PC-9 (cell line): Measurements from ENCODE around the gene AGAP1. TPM values are rescaled to one million over a fixed set of nuclear protein-coding genes. Genes with fewer than 3 reads are reported as not detected.

ENCODE experiments used
- BruUV-seq: library from RNA; stranded (reverse); fragments of 400-500 nt; replicated peaks from 2 replicates; lab custom pipeline; 2021; lab: Mats Ljungman, UMichigan
- CTCF ChIA-PET: fragments of 300-600 bp; sonication (Branson Sonifier 250); formaldehyde crosslinking; loops from one replicate; lab custom pipeline; 2022; ENCODE audit warnings: antibody characterized with exemption; lab: Charles Lee
- POLR2A ChIA-PET: fragments of 300-600 bp; sonication (Branson Sonifier 250); formaldehyde crosslinking; loops from one replicate; lab custom pipeline; 2022; ENCODE audit warnings: antibody characterized with exemption; ENCODE audit not compliant: unreplicated experiment; lab: Charles Lee
- DNase-seq, 2 experiments: peaks; one replicate each; pipeline versions ENCODE4 v3.0.0 to v3.0.0-alpha.2; 2015 to 2022; ENCODE audit warnings: mixed read lengths in 1 of 2
- H2AFZ ChIP-seq: fragments of 200-600 bp; sonication (generic); 2 replicates; pipeline ENCODE4 v1.8.1; 2017; ENCODE audit warnings: antibody characterized with exemption
- H3F3A ChIP-seq: fragments of 200-600 bp; sonication (generic); 2 replicates; pipeline ENCODE4 v1.8.1; 2017; ENCODE audit warnings: antibody characterized with exemption, mild to moderate bottlenecking, low read depth; ENCODE audit not compliant: insufficient read depth
- H3K27ac ChIP-seq: fragments of 200-600 bp; sonication (generic); 2 replicates; pipeline ENCODE4 v1.6.1; 2016; ENCODE audit warnings: mixed run types
- H3K27me3 ChIP-seq: fragments of 200-600 bp; sonication (generic); 2 replicates; pipeline ENCODE4 v1.6.1; 2016; ENCODE audit warnings: low read depth, mixed run types; ENCODE audit not compliant: insufficient read depth
- H3K36me3 ChIP-seq: fragments of 200-600 bp; sonication (generic); 2 replicates; pipeline ENCODE4 v1.6.1; 2016; ENCODE audit warnings: low read depth, mixed run types
- H3K4me1 ChIP-seq: fragments of 200-600 bp; sonication (generic); replicated peaks from 2 replicates; pipeline ENCODE4 v1.6.1; 2016; ENCODE audit warnings: mixed run types; ENCODE audit not compliant: insufficient read depth
- H3K4me2 ChIP-seq: fragments of 200-600 bp; sonication (generic); 2 replicates; pipeline ENCODE4 v1.6.1; 2017; ENCODE audit warnings: mixed run types
- H3K4me3 ChIP-seq: fragments of 200-600 bp; sonication (generic); 2 replicates; pipeline ENCODE4 v1.6.1; 2016; ENCODE audit warnings: mixed run types
- H3K79me2 ChIP-seq: fragments of 200-600 bp; sonication (generic); 2 replicates; pipeline ENCODE4 v1.6.1; 2017; ENCODE audit warnings: low read depth, mixed run types
- H3K9me2 ChIP-seq: fragments of 200-600 bp; sonication (generic); 2 replicates; pipeline ENCODE4 v1.8.1; 2017; ENCODE audit warnings: mild to moderate bottlenecking; ENCODE audit not compliant: insufficient read depth
- H3K9me3 ChIP-seq: fragments of 200-600 bp; sonication (generic); 2 replicates; pipeline ENCODE4 v1.8.1; 2016; ENCODE audit warnings: low read depth; ENCODE audit not compliant: insufficient read depth
- H4K20me1 ChIP-seq: fragments of 200-600 bp; sonication (generic); 2 replicates; pipeline ENCODE4 v1.8.1; 2017; ENCODE audit not compliant: insufficient read depth
- CTCF ChIP-seq: fragments of 200-600 bp; sonication (generic); conservative IDR thresholded peaks from 2 replicates; pipeline ENCODE4 v1.6.1; 2017; ENCODE audit warnings: mixed run types, antibody characterized with exemption, mild to moderate bottlenecking, moderate library complexity
- EZH2 ChIP-seq: fragments of 200-600 bp; sonication (generic); IDR thresholded peaks from 2 replicates; pipeline ENCODE4 v1.8.0; 2017; ENCODE audit warnings: antibody characterized with exemption, low read depth
- intact Hi-C: fragments of 100-400 bp; cut with micrococcal nuclease; formaldehyde crosslinking; loops from one replicate; pipeline ENCODE4 v1.10.0; 2022; ENCODE audit not compliant: unreplicated experiment
- total RNA-seq: library from RNA; stranded (reverse); gene quantifications from 2 replicates; pipeline ENCODE4 v1.2.3, GENCODE V29; 2021

AGAP1 gene
- total RNA-seq, 1 experiment from 2014 or later, result 91.4 TPM

- H4K20me1 ChIP-seq, result no peaks in the 10 kb centered on the region
- peaks cover 78% of the 10 kb centered on the region for H3K79me2 ChIP-seq
- no peaks in the 10 kb centered on the region for H3K27me3 ChIP-seq
- H2AFZ ChIP-seq, result no peak overlapping the region
- intact Hi-C loops, result loop anchor here (5.0 kb wide), 1 partner anchor 723 kb away; no protein-coding TSS in a partner anchor
- no peak overlapping the region for H3K4me2 ChIP-seq
- H3K36me3 ChIP-seq, result no peaks in the 10 kb centered on the region
- no peaks in the 10 kb centered on the region for H3K9me2 ChIP-seq
- no peaks in the 10 kb centered on the region for H3K9me3 ChIP-seq
- H3K4me3 ChIP-seq, result no peak overlapping the region
- peaks cover 64% of the 10 kb centered on the region for H3F3A ChIP-seq
- TF ChIP-seq EZH2, result no peak
- no peak for TF ChIP-seq CTCF
- DNase-seq, result no peak
- H3K4me1 ChIP-seq, result peaks cover 71% of the 10 kb centered on the region
- H3K27ac ChIP-seq, result 0 out of 2 replicates have a peak overlapping the region, but pooled peaks have one; percentile 20
- POLR2A ChIA-PET, result interaction anchor here (0.5 kb wide), 1 partner anchor 160 kb away, joined by 3 read pairs; no protein-coding TSS in a partner anchor
- CTCF ChIA-PET, result no interaction called here
- BruUV-seq, result no TSS peak
Measured at GRCh38 chr2:235705296-235705695, 211.5 kb downstream of the AGAP1 start.

GRCh38 chr2:235706506-235706905, 212.7 kb downstream of the AGAP1 start:
- no peaks in the 10 kb centered on the region for H3K9me3 ChIP-seq
- CTCF ChIA-PET, result no interaction called here
- no peaks in the 10 kb centered on the region for H3K27me3 ChIP-seq
- peaks cover 81% of the 10 kb centered on the region for H3K79me2 ChIP-seq
- intact Hi-C loops, result loop anchor here (5.0 kb wide), 1 partner anchor 724 kb away; no protein-coding TSS in a partner anchor
- TF ChIP-seq CTCF, result no peak
- no peak for TF ChIP-seq EZH2
- peaks cover 77% of the 10 kb centered on the region for H3K4me1 ChIP-seq
- no peaks in the 10 kb centered on the region for H3K9me2 ChIP-seq
- H3K27ac ChIP-seq, result 0 out of 2 replicates have a peak overlapping the region, but pooled peaks have one; percentile 34
- no peak overlapping the region for H2AFZ ChIP-seq
- peaks cover 8% of the 10 kb centered on the region for H3K36me3 ChIP-seq
- H3F3A ChIP-seq, result peaks cover 70% of the 10 kb centered on the region
- DNase-seq, result no peak
- BruUV-seq, result no TSS peak
- H4K20me1 ChIP-seq, result no peaks in the 10 kb centered on the region
- H3K4me3 ChIP-seq, result no peak overlapping the region
- 0 out of 2 replicates have a peak overlapping the region, but pooled peaks have one; percentile 8 for H3K4me2 ChIP-seq
- POLR2A ChIA-PET, result no interaction called here

DNA sequence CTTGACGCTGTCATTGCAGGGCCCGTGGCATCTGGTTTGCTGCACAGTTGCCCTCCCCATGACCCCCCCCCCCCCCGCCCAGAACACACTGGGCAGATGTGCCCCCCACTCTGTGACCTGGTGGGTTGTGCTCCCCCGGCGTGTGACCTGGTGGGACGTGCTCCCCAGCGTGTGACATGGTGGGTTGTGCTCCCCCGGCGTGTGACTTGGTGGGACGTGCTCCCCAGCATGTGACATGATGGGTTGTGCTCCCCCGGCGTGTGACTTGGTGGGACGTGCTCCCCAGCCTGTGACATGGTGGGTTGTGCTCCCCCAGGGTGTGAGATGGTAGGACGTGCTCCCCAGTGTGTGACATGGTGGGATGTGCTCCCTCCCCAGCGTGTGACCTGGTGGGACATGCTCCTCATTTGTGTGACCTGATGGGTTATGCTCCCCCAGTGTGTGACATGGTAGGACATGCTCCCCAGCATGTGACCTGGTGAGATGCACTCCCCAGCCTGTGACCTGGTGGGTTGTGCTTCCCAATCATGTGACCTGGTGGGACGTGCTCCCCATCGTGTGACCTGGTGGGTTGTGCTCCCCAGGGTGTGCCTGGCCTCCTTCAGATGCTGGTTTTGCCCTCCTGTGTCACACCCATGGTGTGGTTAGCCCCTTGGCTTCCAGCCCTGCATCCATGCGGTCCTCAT, 213.7 kb downstream of the AGAP1 start:
- Histone ChIP-seq H2AFZ (no peak overlapping the region), H4K20me1 (no peaks in the 10 kb centered on the region), H3K9me2 (no peaks in the 10 kb centered on the region), H3K27me3 (no peaks in the 10 kb centered on the region), H3K9me3 (no peaks in the 10 kb centered on the region), H3K4me2 (peak overlapping the region; percentile 63), H3K79me2 (peaks cover 81% of the 10 kb centered on the region), H3K27ac (peak overlapping the region; percentile 96), H3F3A (peaks cover 59% of the 10 kb centered on the region), H3K36me3 (peaks cover 15% of the 10 kb centered on the region), H3K4me1 (peaks cover 69% of the 10 kb centered on the region), H3K4me3 (no peak overlapping the region)
- no TSS peak for BruUV-seq
- intact Hi-C loops, result loop anchor here (5.0 kb wide), 1 partner anchor 725 kb away; no protein-coding TSS in a partner anchor
- CTCF ChIA-PET, result interaction anchor here (1.5 kb wide), 1 partner anchor 31 kb away, joined by 5 read pairs; no protein-coding TSS in a partner anchor
- no peak for DNase-seq
- POLR2A ChIA-PET, result no interaction called here
- TF ChIP-seq EZH2, result no peak
- TF ChIP-seq CTCF, result no peak
